ENCODE measurements around the gene EEF1A1. TPM values are rescaled to one million over a fixed set of nuclear protein-coding genes. Genes with fewer than 3 reads are reported as not detected.

The EEF1A1 gene
- polyA plus RNA-seq, 1 donor (not counting 4 experiments of a cell fraction or from before 2014, with no cell fraction given) = 11,226 TPM

GRCh38 chr6:73515204-73515655 lies 5.6 kb downstream of the EEF1A1 start:
- no peaks in the 10 kb centered on the region for H3K9me1 ChIP-seq (ENCODE audit: control insufficient read depth, extremely low read depth, insufficient read depth, low read length)
- H3K79me2 ChIP-seq (ENCODE audit: control insufficient read depth, insufficient read depth, low read length) = peaks cover 17% of the 10 kb centered on the region
- H3K4me3 ChIP-seq (ENCODE audit: control insufficient read depth in 2 of 3, extremely low read depth in 1 of 3, insufficient read depth in 2 of 3, low read depth in 1 of 3, low read length in 3 of 3) = no peak overlapping the region
- dilution Hi-C loops (cut with MboI; ENCODE audit: extremely low pct_ligation_motif_present, low sequenced_read_pairs) = loop anchor here (25.0 kb wide), 1 partner anchor 97 kb away; no protein-coding TSS in a partner anchor
- peaks cover 11 to 34% of the 10 kb centered on the region in 2 experiments for H3K36me3 ChIP-seq (ENCODE audit: control insufficient read depth in 2 of 2, extremely low read depth in 1 of 2, insufficient read depth in 2 of 2, low read length in 2 of 2)
- peaks cover 21% of the 10 kb centered on the region for H4K20me1 ChIP-seq (ENCODE audit: control insufficient read depth, extremely low read depth, insufficient read depth, low read length)
- TF ChIP-seq CTCF (optimal IDR thresholded peaks at IDR 0.05 in 1 of 3, IDR thresholded peaks at IDR 0.05 in 1 of 3, conservative IDR thresholded peaks at IDR 0.05 in 1 of 3; ENCODE audit: extremely low read depth in 1 of 3, insufficient read depth in 2 of 3, low read length in 3 of 3) (peak in 1 of 3 experiments; percentile 3), EZH2 (IDR thresholded peaks at IDR 0.05; ENCODE audit: low read length) (no peak)
- FAIRE-seq (no peak), DNase-seq (ENCODE audit: low read depth, low spot score) (no peak)
- no peak overlapping the region for H3K4me2 ChIP-seq (ENCODE audit: control insufficient read depth, extremely low read depth, insufficient read depth, low read depth, low read length)
- H3K9ac ChIP-seq (ENCODE audit: control insufficient read depth, extremely low read depth, insufficient read depth, low read length) = peak overlapping the region; percentile 13
- no peak overlapping the region for H2AFZ ChIP-seq (ENCODE audit: control insufficient read depth, low read length)
- H3K27ac ChIP-seq (ENCODE audit: control insufficient read depth, insufficient read depth, low read length) = peak overlapping the region; percentile 39
- H3K9me3 ChIP-seq (ENCODE audit: control insufficient read depth, low read depth, low read length) = no peaks in the 10 kb centered on the region
- no peaks in the 10 kb centered on the region for H3K27me3 ChIP-seq (ENCODE audit: control insufficient read depth, extremely low read depth, insufficient read depth, low read length)
- H3K4me1 ChIP-seq (ENCODE audit: control insufficient read depth, extremely low read depth, insufficient read depth, low read length) = no peaks in the 10 kb centered on the region

- H3K4me3 ChIP-seq (ENCODE audit: control insufficient read depth in 2 of 3, extremely low read depth in 1 of 3, insufficient read depth in 2 of 3, low read depth in 1 of 3, low read length in 3 of 3) = no peak overlapping the region
- DNase-seq (ENCODE audit: low read depth, low spot score) (no peak), FAIRE-seq (no peak)
- no peaks in the 10 kb centered on the region for H3K27me3 ChIP-seq (ENCODE audit: control insufficient read depth, extremely low read depth, insufficient read depth, low read length)
- peaks cover 21% of the 10 kb centered on the region for H4K20me1 ChIP-seq (ENCODE audit: control insufficient read depth, extremely low read depth, insufficient read depth, low read length)
- H3K9me3 ChIP-seq (ENCODE audit: control insufficient read depth, low read depth, low read length) = no peaks in the 10 kb centered on the region
- H3K79me2 ChIP-seq (ENCODE audit: control insufficient read depth, insufficient read depth, low read length) = peaks cover 12% of the 10 kb centered on the region
- peak overlapping the region; percentile 39 for H3K27ac ChIP-seq (ENCODE audit: control insufficient read depth, insufficient read depth, low read length)
- no peaks in the 10 kb centered on the region for H3K4me1 ChIP-seq (ENCODE audit: control insufficient read depth, extremely low read depth, insufficient read depth, low read length)
- dilution Hi-C loops (cut with MboI; ENCODE audit: extremely low pct_ligation_motif_present, low sequenced_read_pairs) = loop anchor here (25.0 kb wide), 1 partner anchor 98 kb away; no protein-coding TSS in a partner anchor
- H3K36me3 ChIP-seq (ENCODE audit: control insufficient read depth in 2 of 2, extremely low read depth in 1 of 2, insufficient read depth in 2 of 2, low read length in 2 of 2) = peaks cover 9 to 29% of the 10 kb centered on the region in 2 experiments
- no peaks in the 10 kb centered on the region for H3K9me1 ChIP-seq (ENCODE audit: control insufficient read depth, extremely low read depth, insufficient read depth, low read length)
- no peak overlapping the region for H2AFZ ChIP-seq (ENCODE audit: control insufficient read depth, low read length)
- no peak for TF ChIP-seq EZH2 (IDR thresholded peaks at IDR 0.05; ENCODE audit: low read length)
- no peak for TF ChIP-seq CTCF (optimal IDR thresholded peaks at IDR 0.05 in 1 of 3, IDR thresholded peaks at IDR 0.05 in 1 of 3, conservative IDR thresholded peaks at IDR 0.05 in 1 of 3; ENCODE audit: extremely low read depth in 1 of 3, insufficient read depth in 2 of 3, low read length in 3 of 3)
- no peak overlapping the region for H3K4me2 ChIP-seq (ENCODE audit: control insufficient read depth, extremely low read depth, insufficient read depth, low read depth, low read length)
- no peak overlapping the region for H3K9ac ChIP-seq (ENCODE audit: control insufficient read depth, extremely low read depth, insufficient read depth, low read length)
Measured at GRCh38 chr6:73514746-73515110, 6.1 kb downstream of the EEF1A1 start.
